ENCODE results near the gene MIEN1. TPM values are rescaled to one million over a fixed set of nuclear protein-coding genes. Genes with fewer than 3 reads are reported as not detected.
"Not testable (repeated sequence)": the region's sequence is repeated elsewhere in the genome, so short reads cannot be mapped to it uniquely, and the experiment has no call there.

Gene MIEN1
- total and polyA plus RNA-seq, 5 donors from 2014 or later, result 44.1 to 158 (median 113) TPM

DNA sequence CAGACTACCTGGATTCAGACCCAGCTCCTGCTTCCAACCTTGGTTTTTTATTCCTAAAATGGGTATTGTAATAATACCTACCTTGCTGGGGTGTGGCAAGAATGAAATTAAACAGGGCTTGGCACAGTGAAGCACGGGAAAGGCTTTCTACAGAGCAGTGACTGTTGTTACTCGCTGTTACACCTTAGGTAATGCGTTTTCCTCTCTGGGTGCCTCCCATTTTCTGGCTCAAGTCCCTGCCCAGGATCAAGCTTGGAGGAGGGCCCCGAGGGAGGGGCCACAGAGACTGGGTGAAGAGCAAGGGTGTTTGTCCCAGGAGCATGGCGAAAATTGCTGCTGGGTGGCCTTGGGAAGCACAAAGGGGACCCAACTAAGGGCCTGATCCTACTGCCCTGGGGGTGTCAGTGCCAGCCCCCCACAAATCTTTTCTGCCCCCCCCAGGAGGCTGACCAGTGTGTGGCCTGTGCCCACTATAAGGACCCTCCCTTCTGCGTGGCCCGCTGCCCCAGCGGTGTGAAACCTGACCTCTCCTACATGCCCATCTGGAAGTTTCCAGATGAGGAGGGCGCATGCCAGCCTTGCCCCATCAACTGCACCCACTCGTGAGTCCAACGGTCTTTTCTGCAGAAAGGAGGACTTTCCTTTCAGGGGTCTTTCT lies 13.3 kb downstream of the MIEN1 start:
- DNase-seq, result no peak
- H3K27me3 Mint-ChIP-seq, result peaks cover 9% of the 10 kb centered on the region
- H3K4me3 Mint-ChIP-seq, result no peak overlapping the region
- no peaks in the 10 kb centered on the region for H3K9me3 ChIP-seq (ENCODE audit: control insufficient read depth in 2 of 2, low read length in 2 of 2)
- H3K4me1 ChIP-seq (ENCODE audit: control insufficient read depth, insufficient read depth, low read length, poor library complexity, severe bottlenecking), result no peaks in the 10 kb centered on the region
- H3K27me3 ChIP-seq (ENCODE audit: control insufficient read depth, insufficient read depth, low read length), result no peaks in the 10 kb centered on the region
- no peak for ATAC-seq (ENCODE audit: low read depth in 2 of 2)
- no peak overlapping the region for H3K27ac ChIP-seq (ENCODE audit: insufficient read depth, low read length, poor library complexity, severe bottlenecking)
- no peaks in the 10 kb centered on the region for H3K4me1 Mint-ChIP-seq
- H3K36me3 Mint-ChIP-seq, result no peaks in the 10 kb centered on the region
- H3K9me3 Mint-ChIP-seq, result no peaks in the 10 kb centered on the region
- H3K4me3 ChIP-seq (ENCODE audit: low read depth, low read length), result no peak overlapping the region
- H3K27ac Mint-ChIP-seq, result no peak overlapping the region
- no peaks in the 10 kb centered on the region for H3K36me3 ChIP-seq (ENCODE audit: control insufficient read depth, insufficient read depth, low read length)

DNA sequence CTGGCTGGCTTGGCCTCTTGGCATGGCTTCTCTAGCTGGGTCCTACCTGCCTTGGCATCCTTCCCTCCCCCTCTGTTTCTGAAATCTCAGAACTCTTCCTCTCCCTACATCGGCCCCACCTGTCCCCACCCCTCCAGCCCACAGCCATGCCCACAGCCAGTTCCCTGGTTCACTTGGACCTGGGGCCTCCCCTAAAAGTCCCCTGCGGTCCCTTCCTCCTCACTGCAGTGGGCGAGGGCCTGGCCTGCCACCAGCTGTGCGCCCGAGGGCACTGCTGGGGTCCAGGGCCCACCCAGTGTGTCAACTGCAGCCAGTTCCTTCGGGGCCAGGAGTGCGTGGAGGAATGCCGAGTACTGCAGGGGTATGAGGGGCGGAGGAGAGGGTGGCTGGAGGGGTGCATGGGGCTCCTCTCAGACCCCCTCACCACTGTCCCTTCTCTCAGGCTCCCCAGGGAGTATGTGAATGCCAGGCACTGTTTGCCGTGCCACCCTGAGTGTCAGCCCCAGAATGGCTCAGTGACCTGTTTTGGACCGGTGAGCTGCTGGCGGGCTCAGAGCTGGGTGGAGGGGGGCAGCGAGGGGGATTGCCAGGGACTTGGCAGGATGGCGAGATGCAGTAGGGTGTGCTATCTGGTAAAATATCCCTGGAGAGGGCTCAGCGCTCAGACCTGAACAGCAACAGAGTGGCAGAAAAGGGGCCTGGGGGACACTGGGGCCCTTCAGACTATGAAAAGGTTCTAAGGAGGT lies 14.1 kb downstream of the MIEN1 start:
- Histone ChIP-seq H3K36me3 (ENCODE audit: control insufficient read depth, insufficient read depth, low read length) (no peaks in the 10 kb centered on the region), H3K9me3 (ENCODE audit: control insufficient read depth in 2 of 2, low read length in 2 of 2) (no peaks in the 10 kb centered on the region), H3K4me1 (ENCODE audit: control insufficient read depth, insufficient read depth, low read length, poor library complexity, severe bottlenecking) (no peaks in the 10 kb centered on the region), H3K27me3 (ENCODE audit: control insufficient read depth, insufficient read depth, low read length) (no peaks in the 10 kb centered on the region), H3K27ac (ENCODE audit: insufficient read depth, low read length, poor library complexity, severe bottlenecking) (no peak overlapping the region), H3K4me3 (ENCODE audit: low read depth, low read length) (no peak overlapping the region)
- Mint-ChIP-seq H3K4me3 (no peak overlapping the region), H3K27ac (no peak overlapping the region), H3K4me1 (no peaks in the 10 kb centered on the region), H3K27me3 (peaks cover 9% of the 10 kb centered on the region), H3K36me3 (no peaks in the 10 kb centered on the region), H3K9me3 (no peaks in the 10 kb centered on the region)
- ATAC-seq (ENCODE audit: low read depth in 2 of 2), result no peak
- no peak for DNase-seq

DNA sequence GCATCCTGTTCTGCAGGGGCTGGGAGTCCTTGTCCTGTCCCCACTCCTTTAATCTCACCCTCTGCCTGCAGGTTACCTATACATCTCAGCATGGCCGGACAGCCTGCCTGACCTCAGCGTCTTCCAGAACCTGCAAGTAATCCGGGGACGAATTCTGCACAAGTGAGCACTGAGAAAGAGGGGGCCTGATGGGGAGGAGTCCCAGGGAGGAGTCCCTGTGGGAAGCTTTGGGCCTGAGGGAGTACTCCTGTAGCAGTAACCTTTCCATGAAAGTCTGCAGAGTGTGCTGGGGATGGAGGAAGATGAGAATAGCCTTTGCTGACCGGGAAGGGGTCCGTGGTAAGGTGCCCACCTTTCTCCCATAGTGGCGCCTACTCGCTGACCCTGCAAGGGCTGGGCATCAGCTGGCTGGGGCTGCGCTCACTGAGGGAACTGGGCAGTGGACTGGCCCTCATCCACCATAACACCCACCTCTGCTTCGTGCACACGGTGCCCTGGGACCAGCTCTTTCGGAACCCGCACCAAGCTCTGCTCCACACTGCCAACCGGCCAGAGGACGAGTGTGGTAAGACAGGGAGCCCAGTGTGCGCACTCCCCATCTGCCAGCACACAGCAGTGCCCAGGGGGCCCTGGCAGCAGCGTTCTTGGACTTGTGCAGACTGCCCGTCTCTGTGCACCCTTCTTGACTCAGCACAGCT lies 14.8 kb downstream of the MIEN1 start:
- Histone ChIP-seq H3K4me3 (ENCODE audit: low read depth, low read length) (no peak overlapping the region), H3K4me1 (ENCODE audit: control insufficient read depth, insufficient read depth, low read length, poor library complexity, severe bottlenecking) (no peaks in the 10 kb centered on the region), H3K9me3 (ENCODE audit: control insufficient read depth in 2 of 2, low read length in 2 of 2) (no peaks in the 10 kb centered on the region), H3K27ac (ENCODE audit: insufficient read depth, low read length, poor library complexity, severe bottlenecking) (no peak overlapping the region), H3K27me3 (ENCODE audit: control insufficient read depth, insufficient read depth, low read length) (no peaks in the 10 kb centered on the region), H3K36me3 (ENCODE audit: control insufficient read depth, insufficient read depth, low read length) (no peaks in the 10 kb centered on the region)
- H3K27ac Mint-ChIP-seq, result no peak overlapping the region
- no peak for DNase-seq
- H3K36me3 Mint-ChIP-seq, result no peaks in the 10 kb centered on the region
- H3K4me1 Mint-ChIP-seq, result no peaks in the 10 kb centered on the region
- ATAC-seq (ENCODE audit: low read depth in 2 of 2), result no peak
- peaks cover 9% of the 10 kb centered on the region for H3K27me3 Mint-ChIP-seq
- no peaks in the 10 kb centered on the region for H3K9me3 Mint-ChIP-seq
- no peak overlapping the region for H3K4me3 Mint-ChIP-seq

DNA sequence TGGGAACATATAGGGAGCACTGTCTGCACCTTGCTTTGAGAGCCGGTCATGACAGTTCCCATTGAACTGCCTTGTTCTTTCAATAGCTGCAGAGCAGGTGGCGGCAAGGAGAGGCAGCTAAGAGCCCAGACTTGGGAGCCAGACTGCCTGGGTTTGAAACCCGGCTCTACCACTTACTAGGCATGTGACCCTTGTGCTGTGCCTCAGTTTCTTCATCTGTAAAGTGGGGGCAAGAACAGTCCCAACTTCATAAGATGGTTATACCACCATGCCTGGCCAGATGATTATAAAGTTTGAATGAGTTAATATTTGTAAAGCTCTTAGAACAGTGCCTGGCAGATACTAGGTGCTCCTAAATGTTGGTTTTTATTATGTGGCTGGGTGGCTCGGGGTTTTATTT lies 16.1 kb downstream of the MIEN1 start:
- DNase-seq, result no peak
- no peaks in the 10 kb centered on the region for H3K36me3 ChIP-seq (ENCODE audit: control insufficient read depth, insufficient read depth, low read length)
- H3K27me3 ChIP-seq (ENCODE audit: control insufficient read depth, insufficient read depth, low read length), result no peaks in the 10 kb centered on the region
- no peaks in the 10 kb centered on the region for H3K9me3 ChIP-seq (ENCODE audit: control insufficient read depth in 2 of 2, low read length in 2 of 2)
- H3K4me1 Mint-ChIP-seq, result peaks cover 0 to 5% (median 2%) of the 10 kb centered on the region in 4 donors
- no peak for ATAC-seq (ENCODE audit: low read depth in 2 of 2)
- H3K4me3 ChIP-seq (ENCODE audit: low read depth, low read length), result no peak overlapping the region
- no peaks in the 10 kb centered on the region for H3K9me3 Mint-ChIP-seq
- no peaks in the 10 kb centered on the region for H3K36me3 Mint-ChIP-seq
- no peak overlapping the region for H3K27ac Mint-ChIP-seq
- peaks cover 9% of the 10 kb centered on the region for H3K27me3 Mint-ChIP-seq
- H3K4me1 ChIP-seq (ENCODE audit: control insufficient read depth, insufficient read depth, low read length, poor library complexity, severe bottlenecking), result no peaks in the 10 kb centered on the region
- H3K4me3 Mint-ChIP-seq, result no peak overlapping the region
- no peak overlapping the region for H3K27ac ChIP-seq (ENCODE audit: insufficient read depth, low read length, poor library complexity, severe bottlenecking)

DNA sequence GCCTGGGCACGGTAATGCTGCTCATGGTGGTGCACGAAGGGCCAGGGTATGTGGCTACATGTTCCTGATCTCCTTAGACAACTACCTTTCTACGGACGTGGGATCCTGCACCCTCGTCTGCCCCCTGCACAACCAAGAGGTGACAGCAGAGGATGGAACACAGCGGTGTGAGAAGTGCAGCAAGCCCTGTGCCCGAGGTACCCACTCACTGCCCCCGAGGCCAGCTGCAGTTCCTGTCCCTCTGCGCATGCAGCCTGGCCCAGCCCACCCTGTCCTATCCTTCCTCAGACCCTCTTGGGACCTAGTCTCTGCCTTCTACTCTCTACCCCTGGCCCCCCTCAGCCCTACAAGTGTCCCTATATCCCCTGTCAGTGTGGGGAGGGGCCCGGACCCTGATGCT lies 18.5 kb downstream of the MIEN1 start:
- Mint-ChIP-seq H3K4me3 (no peak overlapping the region), H3K27me3 (peaks cover 9% of the 10 kb centered on the region), H3K4me1 (peaks cover 5 to 26% (median 7%) of the 10 kb centered on the region in 4 donors), H3K9me3 (no peaks in the 10 kb centered on the region), H3K36me3 (no peaks in the 10 kb centered on the region), H3K27ac (peak overlapping the region in 1 of 3 donors; percentile 41)
- no peak for ATAC-seq (ENCODE audit: low read depth in 2 of 2)
- Histone ChIP-seq H3K27me3 (ENCODE audit: control insufficient read depth, insufficient read depth, low read length) (no peaks in the 10 kb centered on the region), H3K4me1 (ENCODE audit: control insufficient read depth, insufficient read depth, low read length, poor library complexity, severe bottlenecking) (peaks cover 9% of the 10 kb centered on the region), H3K27ac (ENCODE audit: insufficient read depth, low read length, poor library complexity, severe bottlenecking) (no peak overlapping the region), H3K4me3 (ENCODE audit: low read depth, low read length) (no peak overlapping the region), H3K36me3 (ENCODE audit: control insufficient read depth, insufficient read depth, low read length) (no peaks in the 10 kb centered on the region), H3K9me3 (ENCODE audit: control insufficient read depth in 2 of 2, low read length in 2 of 2) (no peaks in the 10 kb centered on the region)
- no peak for DNase-seq

GRCh38 chr17:39711071-39711470 lies 19.3 kb downstream of the MIEN1 start:
- not testable (repeated sequence) for H3K9me3 Mint-ChIP-seq; H3K27ac Mint-ChIP-seq; H3K36me3 Mint-ChIP-seq; H3K27me3 ChIP-seq (ENCODE audit: control insufficient read depth, insufficient read depth, low read length); H3K9me3 ChIP-seq (ENCODE audit: control insufficient read depth in 2 of 2, low read length in 2 of 2); ATAC-seq (ENCODE audit: low read depth in 2 of 2); H3K27ac ChIP-seq (ENCODE audit: insufficient read depth, low read length, poor library complexity, severe bottlenecking); H3K36me3 ChIP-seq (ENCODE audit: control insufficient read depth, insufficient read depth, low read length); H3K27me3 Mint-ChIP-seq; H3K4me3 Mint-ChIP-seq; H3K4me3 ChIP-seq (ENCODE audit: low read depth, low read length); DNase-seq
- peaks cover 15% of the 10 kb centered on the region for H3K4me1 ChIP-seq (ENCODE audit: control insufficient read depth, insufficient read depth, low read length, poor library complexity, severe bottlenecking)
- H3K4me1 Mint-ChIP-seq, result peaks cover 6 to 32% (median 10%) of the 10 kb centered on the region in 4 donors

- H3K27ac ChIP-seq (ENCODE audit: insufficient read depth, low read length, poor library complexity, severe bottlenecking), result no peak overlapping the region
- Mint-ChIP-seq H3K27ac (no peak overlapping the region), H3K4me3 (no peak overlapping the region)
These were observed 20.1 kb downstream of the MIEN1 start for GRCh38 chr17:39709998-39710964.

More at GRCh38 chr17:39709998-39710964, 20.1 kb downstream of the MIEN1 start:
- Histone ChIP-seq H3K4me1 (ENCODE audit: control insufficient read depth, insufficient read depth, low read length, poor library complexity, severe bottlenecking) (peaks cover 15% of the 10 kb centered on the region), H3K36me3 (ENCODE audit: control insufficient read depth, insufficient read depth, low read length) (no peaks in the 10 kb centered on the region), H3K9me3 (ENCODE audit: control insufficient read depth in 2 of 2, low read length in 2 of 2) (no peaks in the 10 kb centered on the region), H3K4me3 (ENCODE audit: low read depth, low read length) (no peak overlapping the region), H3K27me3 (ENCODE audit: control insufficient read depth, insufficient read depth, low read length) (no peaks in the 10 kb centered on the region)
- peaks cover 6 to 37% (median 10%) of the 10 kb centered on the region in 4 donors for H3K4me1 Mint-ChIP-seq
- no peaks in the 10 kb centered on the region for H3K9me3 Mint-ChIP-seq
- no peak for DNase-seq
- no peak for ATAC-seq (ENCODE audit: low read depth in 2 of 2)
- H3K27me3 Mint-ChIP-seq, result peaks cover 9% of the 10 kb centered on the region
- H3K36me3 Mint-ChIP-seq, result no peaks in the 10 kb centered on the region

Measured in CD4-positive, CD25-positive, alpha-beta regulatory T cell (primary cell).